ENCODE results near the gene RDX.

DNA sequence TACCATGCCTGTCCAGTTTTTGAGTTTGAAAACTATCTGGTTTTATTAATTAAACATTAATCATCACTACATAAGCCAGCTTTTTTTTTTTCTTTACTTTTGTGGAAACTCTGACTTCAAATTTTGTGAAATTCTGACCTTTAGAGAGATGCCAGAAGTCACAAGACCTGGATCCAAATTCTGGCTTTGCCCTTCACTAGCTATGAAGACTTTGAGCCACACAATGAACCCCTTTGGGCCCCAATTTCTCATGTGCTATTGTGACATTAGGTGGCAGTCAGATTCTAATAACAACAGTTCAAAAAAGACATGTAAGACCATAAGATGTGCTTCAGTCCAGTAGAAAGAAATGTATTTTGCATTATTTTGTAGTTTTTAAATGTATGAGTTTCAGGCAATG, 142.9 kb downstream of the RDX start:
- TF ChIP-seq, protein P1, sequence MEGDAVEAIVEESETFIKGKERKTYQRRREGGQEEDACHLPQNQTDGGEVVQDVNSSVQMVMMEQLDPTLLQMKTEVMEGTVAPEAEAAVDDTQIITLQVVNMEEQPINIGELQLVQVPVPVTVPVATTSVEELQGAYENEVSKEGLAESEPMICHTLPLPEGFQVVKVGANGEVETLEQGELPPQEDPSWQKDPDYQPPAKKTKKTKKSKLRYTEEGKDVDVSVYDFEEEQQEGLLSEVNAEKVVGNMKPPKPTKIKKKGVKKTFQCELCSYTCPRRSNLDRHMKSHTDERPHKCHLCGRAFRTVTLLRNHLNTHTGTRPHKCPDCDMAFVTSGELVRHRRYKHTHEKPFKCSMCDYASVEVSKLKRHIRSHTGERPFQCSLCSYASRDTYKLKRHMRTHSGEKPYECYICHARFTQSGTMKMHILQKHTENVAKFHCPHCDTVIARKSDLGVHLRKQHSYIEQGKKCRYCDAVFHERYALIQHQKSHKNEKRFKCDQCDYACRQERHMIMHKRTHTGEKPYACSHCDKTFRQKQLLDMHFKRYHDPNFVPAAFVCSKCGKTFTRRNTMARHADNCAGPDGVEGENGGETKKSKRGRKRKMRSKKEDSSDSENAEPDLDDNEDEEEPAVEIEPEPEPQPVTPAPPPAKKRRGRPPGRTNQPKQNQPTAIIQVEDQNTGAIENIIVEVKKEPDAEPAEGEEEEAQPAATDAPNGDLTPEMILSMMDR (IDR thresholded peaks at IDR 0.05) = no peak
- no peak for TF ChIP-seq POLR2A (IDR thresholded peaks at IDR 0.05)

Measured in esophagus squamous epithelium (tissue), 4 donors.